Loucy (cell line): ENCODE measurements around the gene NIT2.

ENCODE experiments used
- CTCF ChIP-seq: fragments of 200-600 bp; sonication (generic); conservative IDR thresholded peaks from 2 replicates; pipeline ENCODE4 v1.5.1; 2014; ENCODE audit warnings: mild to moderate bottlenecking, antibody characterized with exemption, low read length
- EZH2phosphoT487 ChIP-seq: fragments of 200-600 bp; IDR thresholded peaks from 2 replicates; pipeline ENCODE4 v1.6.1; 2018; ENCODE audit warnings: antibody characterized with exemption, mild to moderate bottlenecking, moderate library complexity, borderline replicate concordance

- no peak for TF ChIP-seq CTCF
- no peak for TF ChIP-seq EZH2phosphoT487
These were observed 27.9 kb upstream of the NIT2 start for GRCh38 chr3:100306695-100307094.
